Raji (cell line): ENCODE data around the gene CHCHD1.

Source experiments
- POLR2A ChIP-seq: IDR thresholded peaks from 2 replicates; pipeline ENCODE4 v1.6.1; 2011; ENCODE audit warnings: low read depth, low read length, control low read depth; ENCODE audit not compliant: insufficient read depth

The CHCHD1 gene

GRCh38 chr10:73759512-73760115 is 22.2 kb upstream of the CHCHD1 start:
- TF ChIP-seq POLR2A = no peak

GRCh38 chr10:73761781-73762180 is 20.1 kb upstream of the CHCHD1 start:
- TF ChIP-seq POLR2A = no peak

DNA sequence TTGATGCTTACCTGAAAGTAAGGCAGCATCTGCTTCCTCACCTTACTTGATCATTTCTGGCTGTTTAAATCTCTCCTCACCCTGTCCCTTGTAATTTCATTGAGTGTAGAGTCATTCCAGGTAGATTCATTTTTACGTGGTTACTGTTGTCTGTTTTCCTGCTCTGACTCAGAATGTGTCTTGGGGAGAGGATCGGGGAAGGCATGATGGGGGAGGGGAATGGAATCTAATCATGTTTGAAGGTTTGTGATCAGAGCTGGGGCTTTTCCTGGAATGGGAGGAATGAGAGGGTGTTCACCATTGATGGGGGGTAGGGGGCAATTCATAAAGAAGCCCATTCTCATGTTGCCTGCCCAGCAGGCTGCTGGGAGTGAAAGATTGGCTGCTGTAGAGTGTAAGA is 18.9 kb upstream of the CHCHD1 start:
- TF ChIP-seq POLR2A = no peak

DNA sequence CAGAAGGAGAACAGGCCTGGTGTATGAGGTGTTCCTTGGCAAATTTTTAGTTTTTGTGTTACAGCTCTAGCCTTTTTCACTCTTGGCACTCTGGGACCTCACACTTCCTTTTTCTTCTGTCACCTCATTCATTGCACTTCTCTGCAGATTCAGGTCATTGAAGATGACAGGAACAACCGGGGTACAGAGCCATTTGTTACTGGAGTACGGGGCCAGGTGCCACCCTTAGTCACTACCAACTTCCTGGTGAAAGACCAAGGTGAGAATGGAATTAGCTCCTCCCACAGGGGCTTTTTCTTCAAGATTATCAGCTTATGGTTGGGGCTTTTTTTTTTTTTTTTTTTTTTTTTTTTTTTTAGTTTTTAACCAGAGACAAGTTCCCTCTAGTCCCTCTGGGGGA is 18.5 kb upstream of the CHCHD1 start:
- TF ChIP-seq POLR2A = no peak

DNA sequence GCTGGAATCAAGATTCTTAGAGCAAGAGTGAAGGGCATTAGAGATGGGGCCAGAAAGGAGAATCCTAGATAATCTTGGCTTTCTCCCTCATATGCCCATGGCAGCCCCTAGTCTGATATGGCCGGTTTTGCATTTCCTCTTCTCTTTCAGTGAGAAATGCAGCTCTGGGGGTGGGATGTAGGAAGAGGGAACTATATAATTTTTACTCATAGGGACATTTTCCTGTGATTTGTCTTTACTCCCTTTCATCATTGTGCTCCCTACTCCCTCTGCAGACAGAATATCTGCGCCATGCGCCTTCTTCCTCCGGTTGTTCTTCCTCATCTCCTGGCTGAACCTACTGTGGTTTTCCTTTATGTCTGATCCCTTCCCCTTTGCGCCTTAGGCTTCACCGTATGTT is 16.8 kb upstream of the CHCHD1 start:
- no peak for TF ChIP-seq POLR2A

DNA sequence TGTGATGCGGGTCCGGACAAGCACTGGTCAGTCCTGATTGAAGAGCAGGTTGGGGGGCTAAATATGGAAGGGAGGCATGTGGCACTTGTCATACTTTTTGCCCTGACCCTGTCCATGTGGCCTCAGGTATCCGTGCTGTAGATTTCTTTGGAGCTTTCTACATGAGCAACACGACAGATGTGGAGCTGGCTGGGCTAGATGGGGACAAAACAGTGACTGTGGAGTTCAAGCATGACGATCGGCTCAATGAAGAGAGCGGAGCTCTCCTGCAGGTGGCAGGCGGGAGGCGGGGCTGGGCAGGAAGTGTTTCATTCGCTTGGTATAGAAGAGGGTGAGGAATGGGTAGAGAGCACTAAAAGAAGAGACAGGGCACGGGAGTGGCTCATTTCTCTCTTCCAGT is 13.0 kb upstream of the CHCHD1 start:
- no peak for TF ChIP-seq POLR2A

GRCh38 chr10:73769396-73769795 is 12.5 kb upstream of the CHCHD1 start:
- TF ChIP-seq POLR2A = no peak

DNA sequence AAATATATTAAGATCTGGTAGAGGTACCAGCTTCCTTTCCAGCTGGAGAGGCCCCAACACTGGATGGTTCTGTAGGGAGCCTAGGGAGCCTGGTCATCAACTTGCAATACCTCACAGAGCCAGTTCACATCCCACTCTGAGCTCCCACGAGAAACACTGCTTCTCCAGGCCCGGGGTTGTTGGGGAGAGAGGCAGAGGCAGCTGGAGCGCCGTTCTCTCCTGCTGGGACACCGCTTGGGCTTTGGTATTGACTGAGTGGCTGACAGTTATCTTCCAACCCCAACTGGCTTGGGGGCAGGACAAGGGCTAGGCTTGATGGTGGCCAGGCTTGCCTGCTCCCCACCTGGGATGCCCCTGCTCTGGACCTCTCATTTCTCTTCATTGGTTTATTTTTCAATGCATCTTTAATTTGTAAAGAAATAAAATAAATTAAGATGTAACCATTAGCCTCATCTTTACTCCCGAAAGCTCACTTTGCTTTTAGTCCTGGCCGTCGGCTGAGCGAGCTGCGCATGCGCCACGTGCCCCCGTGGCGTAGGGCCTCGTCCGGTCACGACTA is 10.0 kb upstream of the CHCHD1 start:
- no peak for TF ChIP-seq POLR2A

- TF ChIP-seq POLR2A = peak; percentile 81
These were observed 9.3 kb upstream of the CHCHD1 start for GRCh38 chr10:73772281-73773151.

- TF ChIP-seq POLR2A = no peak
These were observed 8.5 kb upstream of the CHCHD1 start for GRCh38 chr10:73773152-73773879.

GRCh38 chr10:73774637-73775036 is 7.2 kb upstream of the CHCHD1 start:
- TF ChIP-seq POLR2A = no peak

GRCh38 chr10:73779018-73779417 is 2.8 kb upstream of the CHCHD1 start:
- TF ChIP-seq POLR2A = no peak

DNA sequence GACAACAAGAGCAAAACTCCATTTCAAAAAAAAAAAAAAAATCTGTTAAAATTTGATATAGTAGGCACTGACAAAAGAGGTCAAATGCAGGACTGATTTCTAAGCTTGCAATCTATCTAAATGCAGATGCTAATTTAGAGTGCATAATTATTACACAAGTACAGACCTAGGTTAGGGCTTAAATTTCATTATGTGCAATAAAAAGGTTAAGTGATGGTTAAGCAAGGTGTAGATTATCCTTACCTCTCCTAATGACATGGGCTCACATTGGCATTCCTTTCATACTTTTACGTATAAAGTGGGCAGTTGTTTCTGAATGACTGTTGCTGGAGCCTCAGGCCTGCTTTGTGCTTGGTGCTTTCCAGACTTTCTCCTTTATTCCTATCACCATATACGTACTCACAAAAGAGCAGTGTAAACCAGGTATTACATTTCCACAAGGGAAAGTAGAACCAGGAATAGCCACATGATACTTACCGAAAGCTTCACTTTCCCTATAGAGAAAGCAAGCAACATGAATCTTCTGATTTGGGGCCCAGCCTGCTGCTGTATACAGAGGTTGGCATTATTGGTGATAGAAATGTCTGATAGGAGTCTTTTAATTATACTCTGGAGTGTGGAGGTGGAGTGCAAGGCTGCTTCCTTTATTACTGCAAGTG is 2.2 kb upstream of the CHCHD1 start:
- no peak for TF ChIP-seq POLR2A

- no peak for TF ChIP-seq POLR2A
These were observed 1.5 kb upstream of the CHCHD1 start for GRCh38 chr10:73780301-73780700.

DNA sequence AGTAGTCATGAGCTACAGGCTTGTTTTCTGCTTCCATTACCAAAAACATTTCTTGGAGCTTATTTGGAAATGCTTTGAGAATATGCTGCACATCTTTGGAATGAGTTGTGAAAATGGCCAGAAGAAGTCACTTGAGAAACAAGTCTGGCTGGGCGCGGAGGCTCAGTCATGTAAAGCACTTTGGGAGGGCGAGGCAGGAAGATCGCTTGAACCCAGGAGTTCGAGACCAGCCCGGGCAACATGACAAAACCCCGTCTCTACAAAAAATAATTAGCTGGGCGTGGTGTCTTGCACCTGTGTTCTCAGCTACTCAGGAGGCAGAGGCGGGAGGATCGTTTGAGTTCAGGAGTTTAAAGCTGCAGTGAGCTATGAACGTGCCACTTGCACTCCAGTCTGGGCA is 882 bp upstream of the CHCHD1 start:
- TF ChIP-seq POLR2A = no peak

- TF ChIP-seq POLR2A = no peak
These were observed 335 bp upstream of the CHCHD1 start for GRCh38 chr10:73781548-73781878.

GRCh38 chr10:73782749-73783085 is 869 bp downstream of the CHCHD1 start:
- no peak for TF ChIP-seq POLR2A
